Effector CD8-positive, alpha-beta T cell (primary cell): ENCODE measurements around the gene HLA-DOB.
A peak's percentile ranks its signal among the peaks of the same experiment; 100 is the strongest.

Source experiments
- DNase-seq: peaks from one replicate; lab custom pipeline; 2025; lab: John Stamatoyannopoulos, UW

The HLA-DOB gene

GRCh38 chr6:32843331-32843978 is 26.7 kb upstream of the HLA-DOB start:
- no peak for DNase-seq

DNA sequence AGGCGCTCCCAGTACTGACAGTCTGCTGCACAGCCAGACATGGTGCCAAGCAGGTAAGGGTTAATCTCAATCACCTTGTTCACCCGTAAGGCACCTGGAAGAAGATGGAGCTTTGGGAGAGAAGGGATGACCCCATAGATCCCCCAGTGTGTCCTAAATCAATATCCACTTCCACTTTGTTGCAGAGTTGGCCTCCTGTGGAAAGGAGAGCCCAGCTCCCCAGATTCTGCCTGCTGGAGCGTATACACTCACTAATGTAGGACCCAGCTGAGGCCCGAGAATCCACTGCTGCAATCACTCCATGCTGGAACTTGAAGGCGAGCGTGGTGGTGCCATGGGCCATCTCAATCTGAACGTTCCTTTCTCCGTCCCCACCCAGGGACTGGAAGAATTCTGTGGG is 25.9 kb upstream of the HLA-DOB start:
- no peak for DNase-seq

GRCh38 chr6:32842021-32842650 is 25.3 kb upstream of the HLA-DOB start:
- DNase-seq = no peak

GRCh38 chr6:32840604-32841246 is 23.9 kb upstream of the HLA-DOB start:
- no peak for DNase-seq

GRCh38 chr6:32839356-32839755 is 22.6 kb upstream of the HLA-DOB start:
- no peak for DNase-seq

DNA sequence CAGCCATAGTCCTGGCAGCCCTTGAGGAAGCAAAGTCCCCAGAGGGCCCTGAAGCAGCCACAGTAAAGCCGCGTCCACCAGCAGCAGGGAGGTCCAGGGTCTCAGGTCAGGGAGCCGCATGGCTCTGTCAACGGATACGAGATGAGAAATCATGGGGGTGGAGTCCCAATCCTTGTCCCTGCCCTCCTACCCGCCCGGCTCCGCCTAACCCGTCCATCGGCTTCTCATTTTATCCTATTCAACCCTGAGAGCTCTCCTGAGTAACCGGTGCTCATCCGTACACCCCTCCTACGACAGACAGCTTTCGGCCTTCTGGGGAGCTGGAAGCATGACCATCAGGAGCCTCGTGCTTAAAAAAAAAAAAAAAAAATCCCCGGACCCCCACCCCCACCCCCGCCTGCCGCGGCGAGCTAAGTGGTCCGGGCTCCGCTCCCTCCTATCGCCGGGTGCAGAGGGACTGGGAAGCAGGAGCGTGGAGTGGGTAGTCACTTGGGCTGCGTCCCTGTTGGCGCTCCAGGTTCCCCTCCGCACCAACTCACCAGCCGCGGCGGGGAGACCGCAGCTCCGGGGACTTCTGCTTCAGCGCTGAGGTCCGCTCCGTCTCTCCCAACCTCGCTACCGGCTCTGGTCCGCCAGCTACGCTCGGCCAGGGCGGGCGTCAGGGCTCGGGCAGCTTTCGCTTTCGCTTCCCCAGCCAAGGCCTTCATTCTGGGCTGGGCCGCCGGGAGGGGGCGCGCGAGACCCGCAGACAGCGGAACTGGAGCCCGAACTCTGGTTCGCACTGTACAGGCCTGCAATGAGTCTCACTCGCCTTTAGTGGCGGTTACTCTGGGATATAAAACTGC is 21.5 kb upstream of the HLA-DOB start, which contains the start of gene TAP2:
TAP2 (minus strand) TSS at position 626 of the 845 bp plus-strand sequence; CDS start at position 120, 506 bp downstream.
- DNase-seq = peak; percentile 95

DNA sequence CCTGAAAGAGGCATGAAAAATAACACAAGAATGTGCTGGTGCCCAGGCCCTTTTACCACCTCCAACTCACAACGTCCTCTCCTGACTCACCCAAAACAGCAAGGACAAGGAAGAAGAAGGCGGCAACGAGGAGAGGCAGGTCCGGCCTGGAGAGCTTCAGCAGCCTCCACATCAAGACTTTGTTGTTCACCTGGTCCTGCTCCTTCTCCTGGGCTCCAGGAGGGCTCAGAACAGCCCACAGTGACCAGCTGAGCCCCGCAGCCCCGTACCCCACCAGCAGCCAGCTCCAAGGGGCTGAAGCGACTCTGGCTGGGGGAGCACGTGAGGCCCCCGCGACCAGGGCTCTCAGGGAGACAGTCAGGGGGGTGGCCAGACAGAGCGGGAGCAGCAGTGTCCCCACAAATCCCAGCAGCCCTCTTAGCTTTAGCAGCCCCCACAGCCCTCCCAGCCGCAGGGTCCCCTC is 20.9 kb upstream of the HLA-DOB start:
- DNase-seq = no peak

DNA sequence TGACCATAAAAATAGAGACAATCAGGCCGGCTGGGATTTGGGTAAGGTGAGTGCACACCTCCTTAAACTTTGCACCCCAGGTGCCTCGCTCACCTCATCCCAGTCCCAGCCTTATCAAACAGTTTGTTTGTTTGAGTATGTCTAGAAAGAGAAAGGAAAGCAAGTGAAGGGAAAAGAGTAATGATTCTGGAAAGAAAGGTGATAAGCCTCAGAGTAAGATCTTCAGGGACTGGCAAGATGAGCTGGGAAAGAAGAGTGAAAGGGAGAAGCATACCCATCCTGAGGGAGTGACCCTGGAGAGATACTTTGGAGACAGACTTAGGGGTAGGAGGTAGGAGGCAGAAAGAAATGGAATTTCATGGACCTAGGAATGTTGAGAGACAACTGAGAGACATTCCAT is 20.1 kb upstream of the HLA-DOB start:
- DNase-seq = no peak

DNA sequence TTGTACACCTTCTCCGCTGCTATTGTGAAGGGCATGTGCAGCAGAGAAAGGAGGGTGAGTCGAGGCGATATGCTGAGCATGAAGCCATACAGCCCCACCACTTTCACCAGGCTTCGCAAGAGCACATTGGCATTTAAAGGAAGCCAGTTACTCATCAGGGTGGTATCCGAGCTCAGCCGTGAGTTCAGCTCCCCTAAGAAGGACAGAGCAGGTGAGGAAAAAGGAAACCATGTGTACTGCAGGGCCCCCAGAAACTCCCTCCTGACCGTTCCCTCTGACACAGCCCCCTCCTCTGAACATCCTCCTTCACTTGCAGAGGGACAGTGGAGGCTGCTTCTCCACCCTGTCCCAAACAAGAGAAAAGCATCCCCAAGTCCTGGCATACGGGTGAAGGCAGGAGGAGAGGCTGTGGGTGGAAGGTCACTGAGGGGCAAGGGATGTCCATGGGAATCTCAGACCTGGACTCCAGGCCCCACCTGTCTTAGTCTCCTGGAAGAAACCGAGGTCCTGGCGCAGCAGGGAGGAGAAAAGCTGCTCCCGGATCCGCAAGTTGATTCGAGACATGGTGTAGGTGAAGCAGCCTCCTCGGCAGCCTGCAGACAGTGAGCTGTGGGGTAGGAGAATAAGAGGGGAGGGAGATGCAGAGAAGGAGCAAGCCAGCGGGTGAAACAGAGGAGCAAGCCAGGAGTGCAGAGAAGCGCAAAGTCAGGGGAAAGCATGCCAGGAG is 18.5 kb upstream of the HLA-DOB start:
- DNase-seq = no peak

- DNase-seq = no peak
These were observed 16.9 kb upstream of the HLA-DOB start for GRCh38 chr6:32833664-32834063.

DNA sequence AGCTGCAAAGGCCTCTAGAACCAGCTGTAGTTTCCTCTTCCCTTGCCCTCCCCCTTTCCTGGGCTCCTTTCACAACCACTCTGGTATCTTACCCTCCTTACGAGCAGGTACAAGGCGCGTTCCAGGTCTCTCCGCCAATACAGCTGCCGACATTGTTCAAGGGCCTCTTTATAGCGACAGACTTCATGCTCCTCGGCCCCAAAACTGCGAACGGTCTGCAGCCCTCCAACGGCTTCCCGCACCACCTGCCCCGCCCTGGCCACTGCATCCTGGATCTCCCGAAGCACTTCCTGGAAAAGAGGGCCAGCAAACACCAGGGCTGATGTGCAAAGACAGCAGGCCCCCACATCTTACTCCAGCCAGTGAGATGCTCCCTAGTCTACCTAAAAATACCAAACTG is 15.7 kb upstream of the HLA-DOB start:
- DNase-seq = no peak

DNA sequence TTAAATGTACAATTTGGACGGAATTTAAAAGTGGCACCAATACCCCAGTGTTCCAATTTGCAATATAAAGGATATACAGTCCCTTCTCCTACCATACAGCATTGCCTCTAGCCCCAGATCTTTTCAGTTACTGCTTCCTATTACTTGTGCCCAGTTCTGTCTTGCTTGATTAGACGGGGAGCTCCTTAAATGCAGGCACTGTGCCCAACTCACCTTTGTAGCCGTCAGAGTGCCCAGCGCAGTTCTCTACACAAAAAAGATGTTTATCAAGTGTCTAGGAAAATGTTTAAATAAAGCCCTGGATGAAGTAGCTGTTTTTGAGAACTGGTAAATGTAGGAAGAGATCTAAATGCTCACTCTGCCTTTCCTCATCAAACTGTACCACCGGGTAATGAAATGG is 14.1 kb upstream of the HLA-DOB start:
- no peak for DNase-seq

GRCh38 chr6:32830017-32830416 is 13.2 kb upstream of the HLA-DOB start:
- no peak for DNase-seq

GRCh38 chr6:32829495-32829894 is 12.7 kb upstream of the HLA-DOB start:
- DNase-seq = no peak

DNA sequence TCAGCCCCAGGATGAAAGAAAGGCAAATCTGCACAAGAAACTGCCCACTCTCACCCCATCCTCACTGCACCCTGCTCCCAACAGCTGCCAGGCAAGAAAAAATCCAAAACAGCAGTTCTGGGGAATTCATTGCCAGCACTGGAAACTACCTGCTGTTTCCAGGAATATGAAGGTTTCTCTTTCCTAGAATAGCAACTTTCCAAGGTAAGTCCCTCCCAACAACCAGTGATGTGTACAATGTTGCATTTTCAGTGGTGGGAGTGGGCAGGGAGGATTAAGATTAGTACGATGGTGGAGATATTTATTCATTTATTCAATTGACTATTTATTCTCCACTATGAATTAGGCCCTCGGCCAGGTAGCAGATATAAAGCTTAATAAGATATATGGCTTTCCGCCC is 10.2 kb upstream of the HLA-DOB start:
- DNase-seq = no peak

- no peak for DNase-seq
These were observed 9.2 kb upstream of the HLA-DOB start for GRCh38 chr6:32825966-32826365.

DNA sequence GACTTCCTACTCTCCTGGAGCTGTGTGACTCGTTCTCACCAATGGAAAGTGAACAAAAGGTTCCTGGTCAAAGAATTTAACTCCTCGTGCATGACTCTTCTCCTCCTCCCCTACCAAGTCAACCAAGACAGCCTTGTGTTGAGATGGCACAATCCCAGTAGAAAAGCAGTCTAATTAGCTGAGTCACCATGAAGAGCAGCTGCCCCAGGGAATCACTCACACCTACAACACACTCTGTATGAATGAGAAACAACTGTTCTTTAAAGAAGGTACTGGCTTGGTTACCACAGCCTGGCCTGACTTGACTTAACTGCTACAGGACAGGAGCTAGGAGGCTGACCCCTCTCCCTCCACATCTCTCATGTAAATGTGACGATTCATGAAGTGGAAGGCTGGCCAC is 2.9 kb upstream of the HLA-DOB start:
- no peak for DNase-seq

- no peak for DNase-seq
These were observed 2.1 kb upstream of the HLA-DOB start for GRCh38 chr6:32818867-32819266.

GRCh38 chr6:32815996-32816395 is 806 bp downstream of the HLA-DOB start:
- no peak for DNase-seq

DNA sequence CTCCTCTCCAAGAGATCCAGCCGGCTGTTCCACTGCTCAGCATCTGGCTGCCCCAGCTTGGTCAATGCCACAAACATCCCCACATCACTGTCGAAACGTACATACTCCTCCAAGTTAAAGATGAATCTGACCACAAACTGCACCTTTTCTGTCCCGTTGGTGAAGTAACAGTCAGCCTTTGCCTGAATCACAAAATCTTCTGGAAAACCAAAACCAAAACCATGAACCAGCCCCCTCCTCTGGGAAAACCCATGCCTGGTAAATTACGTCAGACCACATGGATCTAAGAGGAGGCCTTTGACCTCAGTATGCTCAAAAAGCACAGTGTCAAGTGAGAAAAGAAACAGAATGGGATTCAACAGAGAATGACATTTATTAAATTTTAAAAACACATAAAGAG is 1.7 kb downstream of the HLA-DOB start:
- no peak for DNase-seq

GRCh38 chr6:32814145-32814544 is 2.7 kb downstream of the HLA-DOB start:
- no peak for DNase-seq

GRCh38 chr6:32809171-32809570 is 7.6 kb downstream of the HLA-DOB start:
- no peak for DNase-seq
